ENCODE measurements around the gene KRTAP1-4. TPM values are rescaled to one million over a fixed set of nuclear protein-coding genes. Genes with fewer than 3 reads are reported as not detected.

The KRTAP1-4 gene
- total and polyA plus RNA-seq, 2 of the 8 experiments (the other 6 are each of a cell fraction or from before 2014, with no cell fraction given): not detected

DNA sequence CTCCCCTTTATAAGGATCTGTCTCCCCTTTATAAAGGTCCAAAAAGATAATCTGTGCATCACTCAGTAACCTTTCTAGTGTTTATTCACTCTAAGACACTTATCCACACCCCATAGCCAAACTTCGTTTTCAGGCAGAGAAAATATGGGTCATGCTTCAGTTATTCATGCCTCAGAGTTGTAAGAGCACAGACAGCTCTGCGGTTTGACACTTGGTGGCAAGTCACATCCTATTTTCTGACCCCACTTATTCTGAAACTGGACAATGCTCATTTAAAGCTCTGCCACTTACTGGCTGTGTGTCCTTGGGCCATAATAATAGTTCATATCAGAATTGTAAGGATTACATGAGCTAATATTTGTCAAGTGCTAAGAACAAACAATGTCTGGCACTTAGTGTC lies 19.1 kb upstream of the KRTAP1-4 start:
- Histone ChIP-seq H2BK15ac (ENCODE audit: low read length) (no peak overlapping the region), H3K14ac (ENCODE audit: insufficient read length) (no peak overlapping the region), H3K23ac (ENCODE audit: insufficient read length) (no peak overlapping the region), H2BK20ac (ENCODE audit: low read length) (no peak overlapping the region), H4K8ac (ENCODE audit: extremely low read depth, insufficient read depth, low read length) (no peak overlapping the region), H4K5ac (ENCODE audit: insufficient read length, low read depth, low read length) (no peak overlapping the region), H3K9me3 (ENCODE audit: insufficient read depth in 2 of 2, low read depth in 1 of 2, low read length in 1 of 2) (no peaks in the 10 kb centered on the region), H2AK5ac (ENCODE audit: low read depth, low read length) (no peak overlapping the region), H3K9ac (replicated peaks in 1 of 4; ENCODE audit: extremely low read depth in 1 of 4, low read depth in 3 of 4, low read length in 3 of 4) (no peak overlapping the region), H4K91ac (replicated peaks; ENCODE audit: insufficient read length, low read length) (no peak overlapping the region), H2BK5ac (ENCODE audit: low read depth, low read length) (no peak overlapping the region), H3K4me1 (replicated peaks in 1 of 4; ENCODE audit: control insufficient read depth in 3 of 4, insufficient read depth in 4 of 4, low read length in 3 of 4) (peaks cover 0 to 2% (median 0%) of the 10 kb centered on the region in 4 experiments; a peak in 1 of 7 replicates), H3K4me3 (ENCODE audit: extremely low read depth in 1 of 4, insufficient read depth in 2 of 4, low read depth in 3 of 4, low read length in 4 of 4) (no peak overlapping the region), H2BK12ac (ENCODE audit: low read depth, low read length) (no peak overlapping the region), H3K56ac (replicated peaks; ENCODE audit: insufficient read length, low read depth, low read length) (no peak overlapping the region), H3K18ac (ENCODE audit: extremely low read depth, low read length) (no peak overlapping the region), H2BK120ac (replicated peaks; ENCODE audit: low read depth, low read length) (no peak overlapping the region), H3K79me1 (ENCODE audit: low read depth, low read length) (no peaks in the 10 kb centered on the region), H3K4me2 (ENCODE audit: insufficient read depth in 1 of 2, low read depth in 2 of 2, low read length in 2 of 2) (no peak overlapping the region), H3K27ac (ENCODE audit: low read depth, low read length) (no peak overlapping the region), H4K20me1 (replicated peaks in 1 of 2; ENCODE audit: control insufficient read depth in 1 of 2, insufficient read depth in 2 of 2, low read length in 2 of 2) (no peaks in the 10 kb centered on the region), H3K27me3 (replicated peaks in 1 of 4; ENCODE audit: control insufficient read depth in 3 of 4, extremely low read depth in 1 of 4, insufficient read depth in 3 of 4, low read length in 3 of 4) (no peaks in the 10 kb centered on the region), H3K23me2 (ENCODE audit: low read depth, low read length) (no peaks in the 10 kb centered on the region), H2AFZ (ENCODE audit: low read length) (no peak overlapping the region), H3K36me3 (ENCODE audit: control insufficient read depth in 2 of 4, insufficient read depth in 4 of 4, low read length in 3 of 4) (no peaks in the 10 kb centered on the region), H3K4ac (replicated peaks; ENCODE audit: insufficient read length, low read depth, low read length) (no peak overlapping the region), H3K79me2 (ENCODE audit: control insufficient read depth in 1 of 2, insufficient read depth in 2 of 2, low read length in 2 of 2) (no peaks in the 10 kb centered on the region)
- CTCF ChIA-PET (ENCODE audit: partially characterized antibody): interaction anchor here (0.6 to 1.0 kb wide), 3 partner anchors 10 to 85 kb away, joined by 3 read pairs; no protein-coding TSS in a partner anchor
- DNase-seq (ENCODE audit: low read depth in 1 of 2, low spot score in 2 of 2) (no peak), FAIRE-seq (no peak)
- POLR2A ChIA-PET (ENCODE audit: partially characterized antibody): no interaction called here
- WGBS, 2 experiments (ENCODE audit: extremely low coverage in 1 of 2, insufficient coverage in 1 of 2, insufficient read length in 1 of 2, insufficient replicate concordance in 2 of 2, low coverage in 1 of 2, low lambda C conversion rate in 2 of 2, missing lambda C conversion rate in 1 of 2): 59% methylated on average over 2 of the region's 2 CpGs; no CpG with 5 or more reads in 1 of the 2 experiments
- TF ChIP-seq FOSL1 (IDR thresholded peaks at IDR 0.05; ENCODE audit: insufficient read depth, low read depth, low read length) (no peak), CEBPB (IDR thresholded peaks at IDR 0.05; ENCODE audit: low read depth, low read length) (no peak), BACH1 (IDR thresholded peaks at IDR 0.05; ENCODE audit: low read length) (no peak), SAP30 (IDR thresholded peaks at IDR 0.05; ENCODE audit: insufficient read depth, insufficient replicate concordance, low read length) (no peak), BCL11A (IDR thresholded peaks at IDR 0.05; ENCODE audit: low read depth in 2 of 2, low read length in 2 of 2) (no peak), RNF2 (IDR thresholded peaks at IDR 0.05; ENCODE audit: borderline replicate concordance, low read depth, low read length, missing control alignments, poor library complexity, severe bottlenecking) (no peak), USF2 (IDR thresholded peaks at IDR 0.05; ENCODE audit: low read length) (no peak), EZH2 (IDR thresholded peaks at IDR 0.05; ENCODE audit: low read depth, low read length, severe bottlenecking) (no peak), ATF2 (IDR thresholded peaks at IDR 0.05; ENCODE audit: low read length) (no peak), CHD2 (IDR thresholded peaks at IDR 0.05; ENCODE audit: low read length) (no peak)
- TF ChIP-seq, protein P1, sequence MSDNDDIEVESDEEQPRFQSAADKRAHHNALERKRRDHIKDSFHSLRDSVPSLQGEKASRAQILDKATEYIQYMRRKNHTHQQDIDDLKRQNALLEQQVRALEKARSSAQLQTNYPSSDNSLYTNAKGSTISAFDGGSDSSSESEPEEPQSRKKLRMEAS (IDR thresholded peaks at IDR 0.05): no peak

Measured in H1 (cell line).